K562 (cell line): ENCODE results near the gene CCDC116. TPM values are rescaled to one million over a fixed set of nuclear protein-coding genes. Genes with fewer than 3 reads are reported as not detected.

Experiments
- ARID4B ChIP-seq: sonication (generic); formaldehyde crosslinking; IDR thresholded peaks from 2 replicates; pipeline ENCODE4 v1.8.0; 2022; ENCODE audit warnings: mild to moderate bottlenecking, missing genetic modification reagents
- ATF4 ChIP-seq: fragments of 450-650 bp; formaldehyde crosslinking; IDR thresholded peaks from 2 replicates; pipeline ENCODE4 v1.4.0; 2022; ENCODE audit warnings: mild to moderate bottlenecking, moderate library complexity
- BRD4 ChIP-seq: fragments of 200-600 bp; sonication (generic); IDR thresholded peaks from 2 replicates; pipeline ENCODE4 v1.6.1; 2017; ENCODE audit warnings: inconsistent platforms
- CXXC5 ChIP-seq: fragments of 250-450 bp; sonication (Bioruptor Pico); IDR thresholded peaks from 2 replicates; pipeline ENCODE4 v1.8.0; 2022; ENCODE audit warnings: inconsistent platforms, mild to moderate bottlenecking, moderate library complexity
- EP300 ChIP-seq: IDR thresholded peaks from 2 replicates; pipeline ENCODE4 v1.6.1; 2012; ENCODE audit warnings: low read length, improper control_type of control experiment
- FOS ChIP-seq: IDR thresholded peaks from 3 replicates; pipeline ENCODE4 v1.6.1; 2011; ENCODE audit not compliant: insufficient read length; ENCODE audit errors: extremely low read depth
- HBP1 ChIP-seq: fragments of 450-650 bp; formaldehyde crosslinking; IDR thresholded peaks from 2 replicates; pipeline ENCODE4 v1.4.0; 2022; ENCODE audit warnings: missing genetic modification characterization
- HNRNPUL1 ChIP-seq: fragments of 200-400 bp; formaldehyde crosslinking; IDR thresholded peaks from 2 replicates; pipeline ENCODE4 v1.6.1; 2017; ENCODE audit warnings: low read length
- HOXB6 ChIP-seq: fragments of 250-450 bp; sonication (Bioruptor Pico); IDR thresholded peaks from 2 replicates; pipeline ENCODE4 v1.5.1; 2022; ENCODE audit warnings: mild to moderate bottlenecking, borderline replicate concordance
- L3MBTL2 ChIP-seq: fragments of 450-650 bp; IDR thresholded peaks from 2 replicates; pipeline ENCODE4 v1.6.1; 2016; ENCODE audit warnings: mild to moderate bottlenecking, moderate library complexity
- POLR2AphosphoS5 ChIP-seq: IDR thresholded peaks from 2 replicates; pipeline ENCODE4 v1.6.1; 2011; ENCODE audit warnings: mild to moderate bottlenecking, low read depth, low read length, moderate library complexity; ENCODE audit not compliant: control insufficient read depth, insufficient read depth
- POLR2G ChIP-seq: fragments of 200-400 bp; formaldehyde crosslinking; IDR thresholded peaks from 2 replicates; pipeline ENCODE4 v1.6.1; 2017; ENCODE audit warnings: low read depth, mild to moderate bottlenecking, antibody characterized with exemption, low read length, moderate library complexity
- RBM17 ChIP-seq: fragments of 200-400 bp; formaldehyde crosslinking; IDR thresholded peaks from 2 replicates; pipeline ENCODE4 v1.6.1; 2017; ENCODE audit warnings: low read depth, mild to moderate bottlenecking, low read length, borderline replicate concordance
- SMAD2 ChIP-seq: fragments of 150-350 bp; IDR thresholded peaks from 2 replicates; pipeline ENCODE4 v1.6.1; 2014; ENCODE audit warnings: low read depth, mild to moderate bottlenecking, low read length
- SMC3 ChIP-seq: conservative IDR thresholded peaks from 2 replicates; pipeline ENCODE4 v1.6.1; 2011; ENCODE audit warnings: low read depth, low read length, improper control_type of control experiment; ENCODE audit not compliant: insufficient read depth
- TAF15 ChIP-seq: fragments of 200-400 bp; formaldehyde crosslinking; IDR thresholded peaks from 2 replicates; pipeline ENCODE4 v1.6.1; 2017; ENCODE audit warnings: mild to moderate bottlenecking, low read depth, low read length, moderate library complexity
- WHSC1 ChIP-seq: IDR thresholded peaks from one replicate; pipeline ENCODE4 v1.6.1; 2012; ENCODE audit warnings: low read length, control low read depth, inconsistent platforms
- ZNF121 ChIP-seq: sonication (generic); formaldehyde crosslinking; conservative IDR thresholded peaks from 2 replicates; pipeline ENCODE4 v1.8.0; 2022; ENCODE audit warnings: missing genetic modification reagents
- ZNF592 ChIP-seq: fragments of 450-650 bp; IDR thresholded peaks from 2 replicates; pipeline ENCODE4 v1.6.1; 2017; ENCODE audit warnings: antibody characterized with exemption, mild to moderate bottlenecking
- polyA plus RNA-seq, 8 experiments: library from polyadenylated mRNA; depleted of rRNA in 4 of 8; stranded (reverse) in 5 of 8; unstranded in 3 of 8; fragments of >200 nt; fragmentation: Nextera tagmentation in 2 of 8; fragmentation: Illumina TruSeq in 1 of 8; extraction: Ambion mirVana in 2 of 8; extraction: Trizol in 1 of 8; gene quantifications; 2 replicates each; pipeline versions ENCODE4 v1.2.1 to v1.2.3, GENCODE V29; 2011 to 2014; ENCODE audit warnings: inconsistent platforms in 1 of 8, missing spikeins in 1 of 8
- total RNA-seq, 7 experiments: library from RNA; depleted of rRNA in 6 of 7; stranded (reverse); fragments of >200 nt in 6 of 7; fragmentation: Illumina TruSeq in 2 of 7; extraction: Trizol in 2 of 7; gene quantifications; 2 replicates each; pipeline versions ENCODE4 v1.2.1 to v1.2.3, GENCODE V29; 2011 to 2021; ENCODE audit warnings: low replicate concordance in 1 of 7

The CCDC116 gene
- total and polyA plus RNA-seq, 9 of the 15 experiments (the other 6 are each of a cell fraction or from before 2014, with no cell fraction given): 1.6 to 11.3 (median 4.7) TPM

- TF ChIP-seq POLR2AphosphoS5 (0 out of 2 replicates have a peak, but pooled peaks have one; percentile 41), EP300 (no peak), SMC3 (0 out of 2 replicates have a peak, but pooled peaks have one; percentile 9), FOS (no peak), WHSC1 (peak; percentile 96), ZNF121 (CRISPR knock-in tag) (no peak), HBP1 (CRISPR knock-in tag) (no peak), HNRNPUL1 (0 out of 2 replicates have a peak, but pooled peaks have one; percentile 21), TAF15 (peak; percentile 67; the same call in 1 of the 2 replicates), SMAD2 (no peak), ARID4B (CRISPR knock-in tag) (no peak), CXXC5 (no peak), ZNF592 (no peak), POLR2G (peak; percentile 67), BRD4 (no peak), RBM17 (no peak), L3MBTL2 (no peak), HOXB6 (CRISPR knock-in tag) (no peak), ATF4 (no peak)
Measured at GRCh38 chr22:21591695-21592094, 40.9 kb upstream of the CCDC116 start (continued).
